Astrocyte of the spinal cord (primary cell): ENCODE data around the gene GNB5.

Experiments
- DNase-seq: peaks from one replicate; pipeline ENCODE4 v3.0.0; 2011; ENCODE audit warnings: low read depth, low spot score
- H3K4me3 ChIP-seq: 2 replicates; pipeline ENCODE4 v1.5.1; 2011; ENCODE audit warnings: low read depth, mild to moderate bottlenecking, low read length, moderate library complexity
- in situ Hi-C: cut with HindIII; loops from 2 replicates; pipeline ENCODE4 v1.10.0; 2017; ENCODE audit warnings: low sequenced_read_pairs
- TF ChIP-seq, protein P1 (sequence below): IDR thresholded peaks from 2 replicates; pipeline ENCODE4 v1.5.1; 2012; ENCODE audit warnings: low read depth, mild to moderate bottlenecking, low read length, inconsistent platforms

The GNB5 gene

GRCh38 chr15:52067545-52067926 lies 123.7 kb downstream of the GNB5 start:
- TF ChIP-seq, protein P1, sequence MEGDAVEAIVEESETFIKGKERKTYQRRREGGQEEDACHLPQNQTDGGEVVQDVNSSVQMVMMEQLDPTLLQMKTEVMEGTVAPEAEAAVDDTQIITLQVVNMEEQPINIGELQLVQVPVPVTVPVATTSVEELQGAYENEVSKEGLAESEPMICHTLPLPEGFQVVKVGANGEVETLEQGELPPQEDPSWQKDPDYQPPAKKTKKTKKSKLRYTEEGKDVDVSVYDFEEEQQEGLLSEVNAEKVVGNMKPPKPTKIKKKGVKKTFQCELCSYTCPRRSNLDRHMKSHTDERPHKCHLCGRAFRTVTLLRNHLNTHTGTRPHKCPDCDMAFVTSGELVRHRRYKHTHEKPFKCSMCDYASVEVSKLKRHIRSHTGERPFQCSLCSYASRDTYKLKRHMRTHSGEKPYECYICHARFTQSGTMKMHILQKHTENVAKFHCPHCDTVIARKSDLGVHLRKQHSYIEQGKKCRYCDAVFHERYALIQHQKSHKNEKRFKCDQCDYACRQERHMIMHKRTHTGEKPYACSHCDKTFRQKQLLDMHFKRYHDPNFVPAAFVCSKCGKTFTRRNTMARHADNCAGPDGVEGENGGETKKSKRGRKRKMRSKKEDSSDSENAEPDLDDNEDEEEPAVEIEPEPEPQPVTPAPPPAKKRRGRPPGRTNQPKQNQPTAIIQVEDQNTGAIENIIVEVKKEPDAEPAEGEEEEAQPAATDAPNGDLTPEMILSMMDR: no peak
- in situ Hi-C loops: no loop called here
- DNase-seq: no peak

GRCh38 chr15:52066842-52067544 lies 124.2 kb downstream of the GNB5 start:
- in situ Hi-C loops: no loop called here
- DNase-seq: no peak
- TF ChIP-seq, protein P1: no peak
- no peak overlapping the region for H3K4me3 ChIP-seq

More at GRCh38 chr15:52067545-52067926, 123.7 kb downstream of the GNB5 start:
- no peak overlapping the region for H3K4me3 ChIP-seq
